Measurements from ENCODE around the gene HTR4.
"Not testable (repeated sequence)": the region's sequence is repeated elsewhere in the genome, so short reads cannot be mapped to it uniquely, and the experiment has no call there.

HTR4 gene

GRCh38 chr5:148474025-148474511, 180.3 kb downstream of the HTR4 start:
- DNase-seq (ENCODE audit: low read depth), result no peak

GRCh38 chr5:148471379-148471778, 182.9 kb downstream of the HTR4 start:
- no peak for DNase-seq (ENCODE audit: low read depth)

GRCh38 chr5:148469501-148469935, 184.8 kb downstream of the HTR4 start:
- DNase-seq (ENCODE audit: low read depth), result no peak

- not testable (repeated sequence) for DNase-seq (ENCODE audit: low read depth)
Measured at GRCh38 chr5:148468746-148469145, 185.6 kb downstream of the HTR4 start.

- DNase-seq (ENCODE audit: low read depth), result no peak
Measured at GRCh38 chr5:148467958-148468357, 186.4 kb downstream of the HTR4 start.

- DNase-seq (ENCODE audit: low read depth), result no peak
Measured at GRCh38 chr5:148466236-148466580, 188.1 kb downstream of the HTR4 start.

- DNase-seq (ENCODE audit: low read depth), result no peak
Measured at GRCh38 chr5:148465381-148466235, 188.7 kb downstream of the HTR4 start.

- DNase-seq (ENCODE audit: low read depth), result no peak
Measured at GRCh38 chr5:148459669-148460068, 194.7 kb downstream of the HTR4 start.

- no peak for DNase-seq (ENCODE audit: low read depth)
Measured at GRCh38 chr5:148458036-148458888, 196.1 kb downstream of the HTR4 start.

- no peak for DNase-seq (ENCODE audit: low read depth)
Measured at GRCh38 chr5:148457183-148457620, 197.1 kb downstream of the HTR4 start.

- DNase-seq (ENCODE audit: low read depth), result no peak
Measured at GRCh38 chr5:148455185-148455584, 199.1 kb downstream of the HTR4 start.

GRCh38 chr5:148454576-148454975, 199.8 kb downstream of the HTR4 start:
- no peak for DNase-seq (ENCODE audit: low read depth)

GRCh38 chr5:148452499-148453193, 201.7 kb downstream of the HTR4 start:
- DNase-seq (ENCODE audit: low read depth), result no peak

GRCh38 chr5:148446611-148447010, 207.7 kb downstream of the HTR4 start:
- DNase-seq (ENCODE audit: low read depth), result no peak

- no peak for DNase-seq (ENCODE audit: low read depth)
Measured at GRCh38 chr5:148445578-148445977, 208.7 kb downstream of the HTR4 start.

- DNase-seq (ENCODE audit: low read depth), result peak; percentile 4
Measured at GRCh38 chr5:148443998-148444397, 210.3 kb downstream of the HTR4 start.

GRCh38 chr5:148443241-148443640, 211.1 kb downstream of the HTR4 start:
- DNase-seq (ENCODE audit: low read depth), result no peak

- DNase-seq (ENCODE audit: low read depth), result no peak
Measured at GRCh38 chr5:148438933-148439332, 215.4 kb downstream of the HTR4 start.

GRCh38 chr5:148437249-148437648, 217.1 kb downstream of the HTR4 start:
- DNase-seq (ENCODE audit: low read depth), result no peak

- DNase-seq (ENCODE audit: low read depth), result no peak
Measured at GRCh38 chr5:148436029-148436428, 218.3 kb downstream of the HTR4 start.

GRCh38 chr5:148433826-148434225, 220.5 kb downstream of the HTR4 start:
- no peak for DNase-seq (ENCODE audit: low read depth)

All from activated T-helper 9 cell treated with anti-CD3 and anti-CD28 coated beads, Interleukin-2, amount 50 U/mL, for 16 hours (primary cell).